Keratinocyte (primary cell): ENCODE measurements around the gene SCT. TPM values are rescaled to one million over a fixed set of nuclear protein-coding genes. Genes with fewer than 3 reads are reported as not detected.

Experiments
- DNase-seq: peaks from one replicate; pipeline ENCODE4 v3.0.0-alpha.2; 2011; ENCODE audit warnings: low read depth, missing footprints, low spot score
- FAIRE-seq: peaks from 2 replicates; lab custom pipeline; 2011; peaks lifted over from hg19 to GRCh38; lab: Jason Lieb, UNC
- H2AFZ ChIP-seq: 2 replicates; pipeline ENCODE4 v1.6.0; 2012; ENCODE audit warnings: low read length, control low read depth, inconsistent platforms; ENCODE audit not compliant: control insufficient read depth
- H3K27ac ChIP-seq: 2 replicates; pipeline ENCODE4 v1.5.1; 2011; ENCODE audit warnings: low read length; ENCODE audit not compliant: control insufficient read depth, insufficient read depth
- H3K27me3 ChIP-seq: 3 replicates; pipeline ENCODE4 v1.6.0; 2011; ENCODE audit warnings: low read length; ENCODE audit not compliant: control insufficient read depth, insufficient read depth; ENCODE audit errors: extremely low read depth
- H3K36me3 ChIP-seq, 2 experiments: 2 replicates in 1 of 2; 3 replicates in 1 of 2; pipeline ENCODE4 v1.5.1; 2011; ENCODE audit warnings: low read length in 2 of 2, mild to moderate bottlenecking in 1 of 2; ENCODE audit not compliant: control insufficient read depth in 2 of 2, insufficient read depth in 2 of 2; ENCODE audit errors: extremely low read depth in 1 of 2
- H3K4me1 ChIP-seq: 3 replicates; pipeline ENCODE4 v1.5.1; 2011; ENCODE audit warnings: low read length; ENCODE audit not compliant: control insufficient read depth, insufficient read depth; ENCODE audit errors: extremely low read depth
- H3K4me2 ChIP-seq: 3 replicates; pipeline ENCODE4 v1.6.0; 2011; ENCODE audit warnings: low read depth, low read length; ENCODE audit not compliant: control insufficient read depth, insufficient read depth; ENCODE audit errors: extremely low read depth
- H3K4me3 ChIP-seq, 3 experiments: fragments of 200-600 bp in 1 of 3; sonication (generic) in 1 of 3; 2 replicates in 2 of 3; 3 replicates in 1 of 3; pipeline ENCODE4 v1.5.1; 2011 to 2016; ENCODE audit warnings: low read length in 3 of 3, mild to moderate bottlenecking in 3 of 3, control low read depth in 2 of 3, inconsistent platforms in 1 of 3, low read depth in 1 of 3, mixed read lengths in 1 of 3, mixed run types in 1 of 3, moderate library complexity in 1 of 3; ENCODE audit not compliant: control insufficient read depth in 2 of 3, insufficient read depth in 2 of 3; ENCODE audit errors: extremely low read depth in 1 of 3
- H3K79me2 ChIP-seq: 2 replicates; pipeline ENCODE4 v1.6.0; 2012; ENCODE audit warnings: low read length; ENCODE audit not compliant: control insufficient read depth, insufficient read depth
- H3K9ac ChIP-seq: 3 replicates; pipeline ENCODE4 v1.6.0; 2011; ENCODE audit warnings: low read length; ENCODE audit not compliant: control insufficient read depth, insufficient read depth; ENCODE audit errors: extremely low read depth
- H3K9me1 ChIP-seq: 3 replicates; pipeline ENCODE4 v1.6.0; 2011; ENCODE audit warnings: low read length; ENCODE audit not compliant: control insufficient read depth, insufficient read depth; ENCODE audit errors: extremely low read depth
- H3K9me3 ChIP-seq: 2 replicates; pipeline ENCODE4 v1.5.1; 2012; ENCODE audit warnings: low read depth, low read length; ENCODE audit not compliant: control insufficient read depth
- H4K20me1 ChIP-seq: 3 replicates; pipeline ENCODE4 v1.6.0; 2011; ENCODE audit warnings: low read length; ENCODE audit not compliant: control insufficient read depth, insufficient read depth; ENCODE audit errors: extremely low read depth
- CTCF ChIP-seq, 3 experiments: IDR thresholded peaks in 1 of 3; conservative IDR thresholded peaks in 1 of 3; optimal IDR thresholded peaks in 1 of 3; 2 replicates in 2 of 3; 3 replicates in 1 of 3; pipeline versions ENCODE3 to v1.5.1; 2011; ENCODE audit warnings: low read length in 3 of 3, mild to moderate bottlenecking in 3 of 3, moderate library complexity in 2 of 3, control low read depth in 1 of 3, inconsistent platforms in 1 of 3; ENCODE audit not compliant: insufficient read depth in 2 of 3; ENCODE audit errors: extremely low read depth in 1 of 3
- EZH2 ChIP-seq: IDR thresholded peaks from one replicate; pipeline ENCODE4 v1.6.1; 2012; ENCODE audit warnings: inconsistent platforms, mild to moderate bottlenecking, low read length, moderate library complexity
- dilution Hi-C: fragments of 300-500 bp; cut with MboI; formaldehyde crosslinking; loops from one replicate; pipeline ENCODE4 v1.7.0; 2020; ENCODE audit warnings: low sequenced_read_pairs; ENCODE audit not compliant: extremely low pct_ligation_motif_present
- polyA plus RNA-seq, 5 experiments: library from polyadenylated mRNA; depleted of rRNA in 3 of 5; stranded (reverse) in 3 of 5; stranded (forward) in 1 of 5; unstranded in 1 of 5; fragments of >200 nt; gene quantifications; 1 replicate in 1 of 5; 2 replicates in 3 of 5; 3 replicates in 1 of 5; pipeline versions ENCODE4 v1.2.1 to v1.2.3, GENCODE V29; 2011 to 2012; ENCODE audit warnings: missing spikeins in 2 of 5, low read depth in 1 of 5, low replicate concordance in 1 of 5

Gene SCT
- polyA plus RNA-seq, 1 donor (not counting 4 experiments of a cell fraction or from before 2014, with no cell fraction given), result not detected

GRCh38 chr11:656866-657265 lies 29.9 kb upstream of the SCT start:
- H3K9me1 ChIP-seq, result no peaks in the 10 kb centered on the region
- H2AFZ ChIP-seq, result no peak overlapping the region
- H3K4me3 ChIP-seq, result no peak overlapping the region
- DNase-seq (no peak), FAIRE-seq (no peak)
- TF ChIP-seq EZH2 (no peak), CTCF (optimal IDR thresholded peaks at IDR 0.05 in 1 of 3, IDR thresholded peaks at IDR 0.05 in 1 of 3, conservative IDR thresholded peaks at IDR 0.05 in 1 of 3; ENCODE audit: extremely low read depth in 1 of 3, insufficient read depth in 2 of 3, low read length in 3 of 3) (no peak)
- H3K27ac ChIP-seq, result no peak overlapping the region
- H3K9me3 ChIP-seq, result no peaks in the 10 kb centered on the region
- H4K20me1 ChIP-seq, result no peaks in the 10 kb centered on the region
- no peaks in the 10 kb centered on the region for H3K27me3 ChIP-seq
- dilution Hi-C loops, result no loop called here
- peaks cover 5% of the 10 kb centered on the region in 2 experiments for H3K36me3 ChIP-seq
- H3K9ac ChIP-seq, result no peak overlapping the region
- no peak overlapping the region for H3K4me2 ChIP-seq
- no peaks in the 10 kb centered on the region for H3K79me2 ChIP-seq
- H3K4me1 ChIP-seq, result peaks cover 7% of the 10 kb centered on the region

DNA sequence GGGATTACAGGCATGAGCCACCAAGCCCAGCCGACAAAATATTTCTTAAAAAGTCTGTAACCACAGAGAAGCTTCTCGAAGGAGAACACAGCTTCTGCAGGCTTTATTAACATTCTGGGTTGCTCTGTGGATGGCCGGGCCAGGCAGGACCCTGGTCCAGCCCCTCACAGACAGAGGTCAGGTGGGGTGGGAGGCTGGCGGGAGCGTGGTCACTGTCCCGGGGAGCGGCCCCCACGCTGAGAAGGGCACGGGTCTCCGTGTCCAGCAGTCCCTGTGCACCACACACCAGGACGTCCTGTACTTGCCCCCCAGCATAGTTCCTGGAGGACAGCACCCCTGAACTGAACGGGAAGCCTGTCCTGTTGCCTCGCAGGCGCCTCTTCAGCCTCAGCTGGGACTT lies 29.4 kb upstream of the SCT start:
- Histone ChIP-seq H2AFZ (no peak overlapping the region), H3K4me2 (no peak overlapping the region), H3K9ac (no peak overlapping the region), H4K20me1 (no peaks in the 10 kb centered on the region), H3K9me3 (no peaks in the 10 kb centered on the region), H3K36me3 (peaks cover 5% of the 10 kb centered on the region in 2 experiments), H3K4me3 (no peak overlapping the region), H3K9me1 (no peaks in the 10 kb centered on the region), H3K27ac (no peak overlapping the region), H3K4me1 (peaks cover 7% of the 10 kb centered on the region), H3K79me2 (no peaks in the 10 kb centered on the region), H3K27me3 (no peaks in the 10 kb centered on the region)
- DNase-seq (no peak), FAIRE-seq (no peak)
- dilution Hi-C loops, result no loop called here
- TF ChIP-seq EZH2 (no peak), CTCF (optimal IDR thresholded peaks at IDR 0.05 in 1 of 3, IDR thresholded peaks at IDR 0.05 in 1 of 3, conservative IDR thresholded peaks at IDR 0.05 in 1 of 3; ENCODE audit: extremely low read depth in 1 of 3, insufficient read depth in 2 of 3, low read length in 3 of 3) (no peak)
